WI38 (cell line): ENCODE measurements around the gene S1PR1.
"Not testable (repeated sequence)": the region's sequence is repeated elsewhere in the genome, so short reads cannot be mapped to it uniquely, and the experiment has no call there.

ENCODE experiments used
- H3K4me3 ChIP-seq: 2 replicates; pipeline ENCODE4 v1.5.1; 2011; ENCODE audit warnings: low read depth, mild to moderate bottlenecking, control low read depth, low read length
- TF ChIP-seq, protein P1 (sequence below): IDR thresholded peaks from 2 replicates; pipeline ENCODE4 v1.5.1; 2012; ENCODE audit warnings: low read depth, mild to moderate bottlenecking, control low read depth, low read length

S1PR1 gene

DNA sequence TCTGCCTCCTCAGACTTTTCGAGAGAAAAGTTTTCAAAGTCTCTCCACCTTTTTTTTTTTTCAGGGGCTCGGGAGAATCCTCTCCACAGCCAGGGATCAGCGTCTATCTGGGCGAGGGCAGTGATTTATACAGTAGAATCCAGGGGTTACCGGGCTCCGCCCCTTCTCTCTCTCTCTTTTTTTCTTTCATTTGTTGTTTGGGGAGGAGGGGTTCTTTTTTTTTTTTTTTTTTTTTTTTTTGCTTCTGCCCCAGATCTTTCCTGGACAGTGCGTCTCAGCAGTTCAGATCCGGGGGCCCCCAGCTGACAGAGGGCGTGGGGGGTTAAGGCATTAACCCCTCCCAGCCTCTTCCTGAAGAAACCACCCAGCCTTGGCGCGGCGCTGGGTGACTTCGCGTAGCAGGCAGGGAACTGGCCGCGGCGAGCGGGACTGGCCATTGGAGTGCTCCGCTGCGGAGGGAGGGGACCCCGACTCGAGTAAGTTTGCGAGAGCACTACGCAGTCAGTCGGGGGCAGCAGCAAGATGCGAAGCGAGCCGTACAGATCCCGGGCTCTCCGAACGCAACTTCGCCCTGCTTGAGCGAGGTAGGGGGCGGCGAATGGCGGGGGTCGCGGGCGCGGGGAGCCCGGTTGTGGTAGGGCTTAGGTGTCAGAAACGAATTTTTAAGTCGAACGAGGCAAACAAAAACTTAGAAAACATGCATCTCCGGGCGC, at the start of gene S1PR1:
Gene S1PR1, plus strand, starts transcription at position 504 of the 713 bp plus-strand sequence. CDS start 1,966 bp downstream, outside the sequence.
- H3K4me3 ChIP-seq: peak within 1 kb of the TSS; percentile 71
- TF ChIP-seq, protein P1, sequence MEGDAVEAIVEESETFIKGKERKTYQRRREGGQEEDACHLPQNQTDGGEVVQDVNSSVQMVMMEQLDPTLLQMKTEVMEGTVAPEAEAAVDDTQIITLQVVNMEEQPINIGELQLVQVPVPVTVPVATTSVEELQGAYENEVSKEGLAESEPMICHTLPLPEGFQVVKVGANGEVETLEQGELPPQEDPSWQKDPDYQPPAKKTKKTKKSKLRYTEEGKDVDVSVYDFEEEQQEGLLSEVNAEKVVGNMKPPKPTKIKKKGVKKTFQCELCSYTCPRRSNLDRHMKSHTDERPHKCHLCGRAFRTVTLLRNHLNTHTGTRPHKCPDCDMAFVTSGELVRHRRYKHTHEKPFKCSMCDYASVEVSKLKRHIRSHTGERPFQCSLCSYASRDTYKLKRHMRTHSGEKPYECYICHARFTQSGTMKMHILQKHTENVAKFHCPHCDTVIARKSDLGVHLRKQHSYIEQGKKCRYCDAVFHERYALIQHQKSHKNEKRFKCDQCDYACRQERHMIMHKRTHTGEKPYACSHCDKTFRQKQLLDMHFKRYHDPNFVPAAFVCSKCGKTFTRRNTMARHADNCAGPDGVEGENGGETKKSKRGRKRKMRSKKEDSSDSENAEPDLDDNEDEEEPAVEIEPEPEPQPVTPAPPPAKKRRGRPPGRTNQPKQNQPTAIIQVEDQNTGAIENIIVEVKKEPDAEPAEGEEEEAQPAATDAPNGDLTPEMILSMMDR: no peak

- no peak overlapping the region for H3K4me3 ChIP-seq
- TF ChIP-seq, protein P1: no peak
Observed at GRCh38 chr1:101187297-101187696, 49.5 kb upstream of the S1PR1 start.

- TF ChIP-seq, protein P1: no peak
- no peak overlapping the region for H3K4me3 ChIP-seq
Observed at GRCh38 chr1:101188331-101188730, 48.5 kb upstream of the S1PR1 start.

GRCh38 chr1:101188968-101189367, 47.9 kb upstream of the S1PR1 start:
- H3K4me3 ChIP-seq: not testable (repeated sequence)

GRCh38 chr1:101190441-101190840, 46.4 kb upstream of the S1PR1 start:
- H3K4me3 ChIP-seq: no peak overlapping the region
- TF ChIP-seq, protein P1: no peak

GRCh38 chr1:101191049-101191448, 45.8 kb upstream of the S1PR1 start:
- TF ChIP-seq, protein P1: no peak
- no peak overlapping the region for H3K4me3 ChIP-seq

DNA sequence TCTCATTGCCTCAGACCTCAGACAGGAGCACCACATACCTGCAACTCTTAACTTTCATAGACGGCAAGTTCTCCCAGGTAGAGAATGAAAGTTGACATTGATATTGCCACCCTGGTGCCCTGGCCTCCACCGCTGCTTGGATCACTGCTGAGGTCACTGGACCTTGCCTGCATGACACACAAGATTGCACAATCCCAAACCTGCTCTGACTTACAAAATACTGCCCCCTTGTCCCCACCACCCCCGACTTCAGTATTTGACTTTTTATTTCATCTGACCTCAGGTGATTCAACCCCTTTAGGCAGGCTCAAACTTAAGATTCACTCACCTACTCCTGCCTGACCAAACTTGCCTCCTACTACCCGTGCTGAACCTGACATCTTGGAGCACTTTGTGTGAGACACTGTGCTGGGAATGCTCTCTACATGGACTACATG, 43.1 kb upstream of the S1PR1 start:
- H3K4me3 ChIP-seq: no peak overlapping the region
- TF ChIP-seq, protein P1: no peak

DNA sequence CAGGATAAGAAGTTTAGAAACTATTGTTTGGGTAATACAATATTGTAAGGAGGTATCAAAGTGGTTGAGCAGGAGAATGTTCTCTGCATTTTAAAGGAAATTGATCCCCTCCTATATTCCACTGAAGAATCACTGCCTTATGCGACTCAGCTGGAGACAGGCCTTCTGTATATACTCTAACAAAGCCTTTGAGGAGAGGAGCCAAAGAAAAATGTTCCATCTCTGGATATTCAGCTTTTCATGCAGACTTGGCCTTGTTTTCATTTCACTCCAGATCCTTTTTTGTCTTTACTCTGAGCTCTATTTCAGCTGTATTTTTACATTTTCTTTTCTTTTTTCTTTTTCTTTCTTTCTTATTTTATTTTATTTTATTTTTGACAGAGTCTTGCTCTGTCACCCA, 42.1 kb upstream of the S1PR1 start:
- TF ChIP-seq, protein P1: no peak
- H3K4me3 ChIP-seq: no peak overlapping the region
